Measurements from ENCODE around the gene AXIN2.

AXIN2 gene

DNA sequence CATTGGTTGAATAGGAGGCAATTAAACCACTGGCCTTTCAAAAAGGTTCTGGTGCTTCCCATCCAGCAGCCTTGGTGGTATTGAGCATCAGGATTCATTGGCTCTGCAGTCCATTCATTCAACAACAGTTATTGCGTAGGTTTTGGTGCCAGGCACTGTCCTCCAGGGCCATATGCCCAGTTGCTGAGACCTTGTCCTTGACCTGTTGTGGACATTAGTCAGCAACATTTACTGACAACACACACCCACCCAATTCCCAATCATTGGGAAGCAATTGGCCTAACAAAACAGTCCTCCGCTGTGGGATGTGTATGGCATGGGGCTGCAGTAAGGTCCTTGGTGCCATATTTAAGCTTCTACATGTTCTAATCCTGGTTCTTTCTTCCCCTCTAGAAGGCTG lies 82.2 kb downstream of the AXIN2 start:
- no peak for DNase-seq (ENCODE audit: low read depth)

All from ELR (cell line).